ENCODE results near the gene TECPR2. TPM values are rescaled to one million over a fixed set of nuclear protein-coding genes. Genes with fewer than 3 reads are reported as not detected.

TECPR2 gene, protein sequence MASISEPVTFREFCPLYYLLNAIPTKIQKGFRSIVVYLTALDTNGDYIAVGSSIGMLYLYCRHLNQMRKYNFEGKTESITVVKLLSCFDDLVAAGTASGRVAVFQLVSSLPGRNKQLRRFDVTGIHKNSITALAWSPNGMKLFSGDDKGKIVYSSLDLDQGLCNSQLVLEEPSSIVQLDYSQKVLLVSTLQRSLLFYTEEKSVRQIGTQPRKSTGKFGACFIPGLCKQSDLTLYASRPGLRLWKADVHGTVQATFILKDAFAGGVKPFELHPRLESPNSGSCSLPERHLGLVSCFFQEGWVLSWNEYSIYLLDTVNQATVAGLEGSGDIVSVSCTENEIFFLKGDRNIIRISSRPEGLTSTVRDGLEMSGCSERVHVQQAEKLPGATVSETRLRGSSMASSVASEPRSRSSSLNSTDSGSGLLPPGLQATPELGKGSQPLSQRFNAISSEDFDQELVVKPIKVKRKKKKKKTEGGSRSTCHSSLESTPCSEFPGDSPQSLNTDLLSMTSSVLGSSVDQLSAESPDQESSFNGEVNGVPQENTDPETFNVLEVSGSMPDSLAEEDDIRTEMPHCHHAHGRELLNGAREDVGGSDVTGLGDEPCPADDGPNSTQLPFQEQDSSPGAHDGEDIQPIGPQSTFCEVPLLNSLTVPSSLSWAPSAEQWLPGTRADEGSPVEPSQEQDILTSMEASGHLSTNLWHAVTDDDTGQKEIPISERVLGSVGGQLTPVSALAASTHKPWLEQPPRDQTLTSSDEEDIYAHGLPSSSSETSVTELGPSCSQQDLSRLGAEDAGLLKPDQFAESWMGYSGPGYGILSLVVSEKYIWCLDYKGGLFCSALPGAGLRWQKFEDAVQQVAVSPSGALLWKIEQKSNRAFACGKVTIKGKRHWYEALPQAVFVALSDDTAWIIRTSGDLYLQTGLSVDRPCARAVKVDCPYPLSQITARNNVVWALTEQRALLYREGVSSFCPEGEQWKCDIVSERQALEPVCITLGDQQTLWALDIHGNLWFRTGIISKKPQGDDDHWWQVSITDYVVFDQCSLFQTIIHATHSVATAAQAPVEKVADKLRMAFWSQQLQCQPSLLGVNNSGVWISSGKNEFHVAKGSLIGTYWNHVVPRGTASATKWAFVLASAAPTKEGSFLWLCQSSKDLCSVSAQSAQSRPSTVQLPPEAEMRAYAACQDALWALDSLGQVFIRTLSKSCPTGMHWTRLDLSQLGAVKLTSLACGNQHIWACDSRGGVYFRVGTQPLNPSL (N-terminal part only)
- total RNA-seq (2014; rRNA removed; shearing (Covaris generic)), result 2.3 and 3.2 TPM in 2 replicates
- 1.9 and 2.4 TPM in 2 replicates for polyA plus RNA-seq (2014; cell fraction: nucleus; rRNA removed)

DNA sequence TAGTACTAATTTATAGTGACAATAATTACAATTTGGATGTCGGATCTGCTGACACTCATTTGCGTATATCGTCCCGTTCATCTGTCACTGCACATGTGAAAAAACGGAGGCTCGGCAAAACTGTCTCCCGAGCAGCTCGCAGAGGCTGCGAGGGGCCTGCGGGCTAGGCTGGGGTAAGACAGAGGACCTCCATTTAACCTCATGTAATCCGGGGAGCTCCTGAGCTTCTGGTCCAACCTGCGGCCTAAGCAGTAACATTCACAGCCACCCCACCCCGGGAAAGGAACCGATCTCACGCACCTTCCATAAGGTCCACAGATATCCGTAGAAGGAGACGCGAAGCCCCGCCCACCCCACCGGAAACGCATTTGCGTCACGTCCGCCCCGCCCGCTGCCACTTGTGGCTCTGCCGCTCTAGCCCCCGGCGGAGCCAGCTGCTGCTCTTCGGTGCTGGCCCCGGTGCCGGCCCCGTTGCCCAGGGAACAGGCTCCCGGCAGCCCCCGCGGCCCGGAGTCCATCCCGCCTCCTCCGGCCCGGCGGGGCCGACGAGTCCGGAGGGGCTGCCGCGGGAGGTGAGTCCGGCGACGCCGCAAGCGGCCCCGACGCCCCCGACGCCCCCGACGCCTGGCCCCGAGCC is at the start of gene TECPR2, which contains the start of gene CINP:
TECPR2 (plus strand) TSS at position 397 of the 637 bp plus-strand sequence. CDS start 13,781 bp downstream, outside the sequence.
CINP (minus strand) TSS at position 346 of the 637 bp plus-strand sequence; CDS start at position 307, 39 bp downstream.
- peak; percentile 93 for DNase-seq (ENCODE audit: extremely low read depth, low read depth)

DNA sequence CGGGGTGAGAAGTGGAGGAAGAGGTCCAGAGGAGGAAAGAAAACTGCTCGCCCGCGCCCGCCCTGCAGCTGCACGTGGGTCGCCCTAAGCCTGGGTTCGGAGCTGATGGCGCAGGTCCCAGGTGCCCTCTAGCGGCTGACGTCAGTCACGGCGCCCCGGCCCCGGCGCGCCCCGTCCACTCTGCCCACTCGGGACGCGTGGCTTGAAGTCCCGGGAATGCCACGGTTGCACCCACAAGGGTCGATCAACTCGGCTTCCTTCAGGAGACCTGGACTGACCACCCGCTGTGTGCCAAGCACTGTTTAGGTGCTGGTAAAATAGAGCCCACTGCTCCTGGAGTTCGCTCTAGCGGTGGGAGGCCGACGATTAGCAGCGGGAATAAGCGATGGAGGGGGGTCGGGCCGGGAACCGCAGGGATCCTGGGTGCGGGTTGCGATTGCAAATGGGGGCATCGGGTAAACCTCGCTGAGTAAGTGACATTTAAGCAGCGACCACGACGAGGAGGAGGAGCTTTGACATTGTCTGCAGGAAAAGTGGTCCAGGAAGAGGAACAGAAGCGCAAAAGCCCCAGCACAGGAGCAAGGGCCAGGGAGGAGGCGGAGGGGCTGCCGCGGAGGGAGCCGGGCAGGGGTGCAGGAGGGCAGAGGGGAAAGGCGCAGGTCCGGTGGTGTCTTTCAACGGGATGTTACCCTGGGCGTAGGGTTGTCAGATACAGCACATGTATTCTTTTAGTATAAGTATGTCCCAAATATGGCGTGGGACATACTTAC is 48.3 kb upstream of the TECPR2 start:
- DNase-seq (ENCODE audit: extremely low read depth, low read depth), result peak; percentile 82

DNA sequence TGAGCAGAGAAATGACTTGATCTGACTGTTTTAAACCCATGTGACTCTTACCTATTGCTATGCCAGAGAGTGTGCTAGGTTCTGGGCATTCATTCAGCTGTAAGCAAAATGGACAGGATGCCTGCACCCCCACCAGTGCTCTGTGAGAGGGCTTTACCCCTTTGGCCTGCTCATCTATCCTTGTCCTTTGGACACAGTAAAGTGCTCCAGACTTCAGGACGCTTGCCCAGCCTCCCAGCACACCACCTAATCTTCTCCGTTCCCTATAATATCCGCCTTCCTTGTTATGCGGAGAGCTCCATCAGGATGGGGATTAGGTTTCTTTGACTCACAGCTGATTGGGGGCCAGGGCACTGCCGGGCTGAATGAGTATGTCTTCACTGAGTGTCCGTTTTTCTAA is 47.6 kb upstream of the TECPR2 start:
- no peak for DNase-seq (ENCODE audit: extremely low read depth, low read depth)

DNA sequence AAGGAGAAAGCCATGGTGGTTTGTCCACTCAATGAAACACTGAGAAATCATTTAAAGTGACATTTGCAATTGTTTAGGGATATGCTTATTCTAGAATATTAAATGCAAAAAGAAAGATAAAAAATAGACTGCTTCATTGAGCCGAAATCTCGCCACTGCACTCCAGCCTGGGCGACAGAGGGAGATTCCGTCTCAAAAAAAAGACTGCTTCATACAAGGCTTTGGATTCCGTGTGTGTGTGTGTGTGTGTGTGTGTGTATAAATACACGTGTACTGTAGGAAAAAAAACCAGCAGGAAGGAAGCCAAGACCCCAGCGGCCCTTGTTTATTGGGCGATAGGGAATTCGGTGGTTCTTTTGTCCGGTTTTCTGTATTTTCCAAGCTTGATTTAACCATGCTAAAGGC is 46.4 kb upstream of the TECPR2 start:
- DNase-seq (ENCODE audit: extremely low read depth, low read depth), result no peak

DNA sequence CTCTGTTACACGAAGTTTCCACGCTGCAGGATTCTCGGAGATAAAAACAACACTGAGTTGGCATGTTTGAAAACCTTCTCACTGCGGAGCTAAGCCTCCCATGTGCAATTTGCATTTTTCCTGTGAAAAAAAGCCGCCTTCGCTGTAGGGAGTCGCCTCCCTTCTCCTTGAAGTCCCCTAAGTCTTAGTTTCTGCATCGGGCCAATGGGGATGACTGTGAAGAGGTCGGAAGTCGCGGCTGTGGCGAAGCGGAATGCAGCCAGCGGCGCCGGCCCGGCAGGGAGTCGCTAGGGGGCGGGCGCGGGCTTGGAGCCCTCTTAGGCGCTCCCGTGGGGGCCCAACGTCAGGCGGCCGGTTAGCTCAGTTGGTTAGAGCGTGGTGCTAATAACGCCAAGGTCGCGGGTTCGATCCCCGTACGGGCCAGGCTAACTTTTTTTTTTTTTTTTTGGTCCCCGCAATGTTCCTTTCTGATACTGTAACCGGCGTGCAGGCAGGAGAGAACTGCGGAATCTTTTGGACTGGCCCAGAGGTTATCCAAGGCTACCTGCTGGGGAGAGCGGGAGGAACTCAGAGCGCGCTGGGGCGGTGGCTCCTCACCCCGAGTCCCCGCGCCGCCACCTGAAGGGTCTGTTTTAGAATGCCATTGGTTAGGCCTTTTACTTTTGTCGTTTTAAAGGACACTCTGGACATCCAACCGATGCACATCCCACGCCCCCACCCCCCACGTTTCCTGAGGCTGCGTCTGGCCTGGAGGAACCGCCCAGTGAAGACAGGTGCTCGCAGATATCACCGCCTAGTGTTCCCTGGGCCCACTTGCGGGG is 45.8 kb upstream of the TECPR2 start:
- DNase-seq (ENCODE audit: extremely low read depth, low read depth), result peak; percentile 92

DNA sequence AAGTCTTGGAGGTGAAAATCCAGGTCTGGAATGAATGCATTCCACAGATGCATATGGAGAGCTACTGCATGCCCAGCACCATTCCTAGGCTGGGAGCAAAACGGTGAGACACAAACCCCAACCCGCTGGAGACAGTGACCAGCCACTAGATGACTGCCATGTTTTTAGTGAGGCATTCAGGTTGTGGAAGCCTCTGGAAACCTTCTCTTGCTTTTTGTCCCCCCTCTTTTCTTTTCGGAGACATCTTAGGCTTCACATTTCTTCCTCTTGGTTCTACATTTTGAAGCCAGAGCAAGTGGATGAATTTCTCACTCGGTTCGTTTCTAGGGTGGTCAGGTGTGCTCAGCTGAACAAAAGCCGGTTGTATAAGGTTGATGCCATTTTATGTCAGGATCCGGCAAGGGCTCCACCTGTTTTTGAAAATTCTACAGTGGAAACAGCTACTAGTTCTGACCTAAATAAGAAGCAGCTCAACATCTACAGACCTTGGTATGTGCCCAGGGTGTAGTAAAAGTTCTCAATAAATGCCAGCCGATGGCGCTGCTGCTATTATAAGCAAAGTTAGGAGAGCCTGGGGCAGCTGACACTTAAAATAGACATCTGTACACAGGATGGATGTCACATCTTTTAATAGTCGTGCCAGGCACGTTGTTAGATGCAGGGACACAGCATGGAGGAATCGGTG is 45.0 kb upstream of the TECPR2 start:
- DNase-seq (ENCODE audit: extremely low read depth, low read depth), result peak; percentile 64

DNA sequence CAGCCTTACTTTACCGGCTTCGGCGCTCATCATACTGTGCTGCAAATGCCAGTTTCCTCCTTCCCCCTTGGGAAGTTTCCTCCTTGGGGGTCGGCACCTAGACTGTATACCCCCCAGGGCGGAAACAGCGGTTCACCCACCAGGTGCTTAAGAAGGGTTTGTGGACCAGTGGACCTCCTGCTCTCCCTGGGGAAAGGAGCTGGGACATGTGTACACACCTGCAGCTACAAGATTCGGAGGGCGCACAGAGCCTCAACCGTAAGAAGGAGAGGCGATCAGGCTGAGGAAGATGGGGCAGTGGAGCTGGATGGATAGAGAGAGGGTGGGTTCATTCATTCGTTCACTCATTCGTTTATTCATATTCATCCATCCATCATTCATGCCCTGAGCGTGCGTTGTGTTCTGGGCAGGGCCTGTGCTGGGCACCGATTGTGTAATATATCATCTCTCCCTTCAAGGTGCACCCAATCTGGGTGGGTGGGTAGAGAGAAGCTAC is 43.9 kb upstream of the TECPR2 start:
- DNase-seq (ENCODE audit: extremely low read depth, low read depth), result no peak

DNA sequence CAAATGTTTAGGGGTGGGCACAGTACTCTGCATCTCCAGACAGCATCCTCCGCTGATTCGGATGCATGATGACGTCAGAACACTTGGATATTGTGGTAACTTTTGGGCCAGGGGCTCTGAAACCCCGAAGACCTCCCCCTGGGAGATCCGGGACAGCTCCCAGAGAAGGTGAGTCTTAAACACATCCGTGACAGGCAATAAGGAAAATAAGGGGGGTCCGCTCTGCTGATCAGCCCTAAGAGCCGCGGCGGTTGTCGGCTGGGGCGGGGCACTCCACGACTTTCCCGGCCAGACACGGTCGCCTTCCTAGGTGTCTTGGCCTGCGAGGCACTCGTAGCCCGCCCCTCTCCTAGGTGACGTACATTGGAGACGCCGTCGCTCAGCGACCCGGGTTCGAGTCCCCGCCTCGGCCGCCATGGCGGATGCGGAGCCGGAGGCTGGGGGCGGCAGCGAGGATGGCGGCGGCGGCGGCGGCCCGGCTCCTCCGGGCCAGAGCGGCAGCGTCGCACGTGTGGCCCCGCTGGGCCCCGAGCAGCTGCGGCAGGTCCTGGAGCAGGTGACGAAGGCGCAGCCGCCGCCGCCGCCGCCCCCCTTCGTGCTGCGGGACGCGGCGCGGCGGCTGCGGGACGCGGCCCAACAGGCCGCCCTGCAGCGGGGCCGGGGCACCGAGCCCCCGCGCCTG is 43.2 kb upstream of the TECPR2 start, which contains the start of gene ZNF839:
ZNF839 (plus strand) TSS at position 396 of the 682 bp plus-strand sequence; CDS start at position 416, 20 bp downstream.
- peak; percentile 90 for DNase-seq (ENCODE audit: extremely low read depth, low read depth)

DNA sequence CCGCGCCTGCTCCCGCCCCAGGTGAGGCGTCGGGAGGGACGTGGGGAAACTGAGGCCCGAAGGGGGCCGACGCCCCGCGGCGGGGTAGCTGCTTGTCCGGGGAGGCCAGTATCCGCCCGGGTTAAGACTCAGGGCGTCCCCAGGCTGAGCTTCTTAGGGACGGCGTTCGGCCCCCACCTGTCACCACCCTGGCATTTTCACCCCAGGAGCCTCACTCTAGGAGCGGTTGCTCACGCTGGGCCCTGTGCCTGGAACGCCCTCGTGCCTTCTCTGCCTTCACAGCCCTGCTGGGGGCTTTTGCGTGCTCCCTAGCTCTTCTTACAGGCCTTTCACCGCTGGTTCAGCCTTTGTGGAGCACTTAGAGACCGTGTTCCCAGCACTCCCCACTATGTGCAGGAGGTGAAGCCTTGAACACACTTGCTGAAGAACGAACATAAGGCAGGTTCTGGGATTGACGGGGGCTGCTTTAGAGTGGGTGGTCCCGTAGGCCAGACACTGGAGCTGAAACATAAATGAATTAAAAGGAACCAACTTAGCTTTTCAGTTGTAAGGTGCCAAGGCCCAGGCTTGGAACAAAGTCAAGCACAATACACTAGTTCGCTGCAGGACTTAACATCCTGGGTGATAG is 42.6 kb upstream of the TECPR2 start:
- no peak for DNase-seq (ENCODE audit: extremely low read depth, low read depth)

DNA sequence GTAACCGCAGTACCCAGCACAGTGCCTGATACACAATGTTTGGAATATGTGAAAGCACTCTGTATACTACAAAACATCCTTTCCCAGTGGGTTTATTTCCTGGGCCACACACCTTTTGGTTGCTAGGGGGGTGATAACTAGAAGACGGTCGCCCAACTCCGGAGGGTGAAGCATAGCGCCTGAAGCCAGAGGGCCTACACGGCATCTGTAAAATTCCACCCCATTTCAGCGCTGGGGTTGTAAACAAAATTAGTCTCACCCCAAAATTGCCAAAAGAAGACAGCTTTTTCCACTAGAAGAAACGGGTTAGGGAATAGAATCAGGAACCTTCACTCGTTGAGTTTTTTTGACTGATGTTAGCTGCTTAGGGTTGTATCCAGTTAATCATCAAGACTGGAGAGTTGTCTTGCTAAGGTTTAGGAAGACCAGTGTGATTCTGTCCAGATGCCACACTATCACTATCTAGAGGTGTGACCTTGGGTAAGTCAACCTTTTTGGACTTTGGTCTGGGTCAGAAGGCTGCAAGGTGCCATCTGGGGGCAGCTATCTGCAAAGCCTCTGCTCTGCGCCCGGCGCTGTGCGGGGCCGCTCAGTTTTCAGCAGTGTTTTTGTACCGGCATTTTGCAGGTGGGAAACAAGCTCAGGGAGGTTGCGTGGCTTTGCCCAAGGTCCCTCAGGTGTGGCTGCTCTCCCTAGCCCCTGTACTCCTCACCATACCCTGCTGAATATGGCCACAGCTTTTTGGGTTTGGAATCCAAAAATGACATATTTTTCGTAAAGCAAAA is 41.9 kb upstream of the TECPR2 start:
- DNase-seq (ENCODE audit: extremely low read depth, low read depth), result no peak

DNA sequence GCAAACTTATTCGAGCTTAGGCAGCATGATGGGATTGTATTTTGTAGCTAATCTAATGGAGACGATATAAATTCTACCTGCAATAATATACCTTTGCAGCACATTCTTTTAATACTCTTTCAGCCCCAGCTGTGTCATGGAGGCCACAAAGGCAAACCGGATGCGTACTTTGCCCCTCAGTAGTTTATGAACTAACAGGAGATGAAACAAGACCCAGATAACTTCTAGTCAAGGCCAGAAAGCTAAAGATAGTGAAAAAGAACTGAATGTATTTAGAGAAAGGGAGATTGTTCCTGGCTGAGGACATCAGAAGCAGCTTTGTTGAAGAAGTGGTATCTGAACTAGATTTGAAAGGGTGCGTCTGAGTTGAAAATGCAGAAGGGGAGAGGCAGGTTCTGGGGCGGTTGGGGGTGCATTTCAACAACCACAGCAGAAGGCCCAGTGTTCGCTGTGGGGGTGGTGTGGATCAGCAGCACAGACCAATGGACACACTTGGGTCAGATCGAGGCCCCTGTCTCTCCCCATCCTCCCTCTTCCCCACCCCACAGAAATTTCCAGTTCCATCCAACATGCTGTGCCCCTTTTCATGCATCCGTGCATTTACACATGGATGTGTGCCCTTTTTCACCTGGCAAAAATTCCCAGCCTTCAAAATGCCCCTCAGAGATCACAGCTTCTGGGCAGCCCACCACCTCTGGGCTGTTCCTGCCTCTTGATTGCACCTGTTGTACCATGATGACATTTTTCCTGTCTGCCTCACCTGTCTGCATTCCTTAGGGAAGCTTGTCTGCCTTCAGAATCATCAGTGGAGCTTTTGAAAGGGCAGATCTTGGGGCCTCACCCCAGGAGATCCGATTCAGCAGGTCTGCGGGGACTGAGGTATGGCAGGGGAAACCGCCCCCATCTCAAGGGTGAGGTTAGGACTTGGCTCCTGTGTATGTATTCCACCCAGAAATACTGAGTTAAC is 41.0 kb upstream of the TECPR2 start:
- no peak for DNase-seq (ENCODE audit: extremely low read depth, low read depth)

DNA sequence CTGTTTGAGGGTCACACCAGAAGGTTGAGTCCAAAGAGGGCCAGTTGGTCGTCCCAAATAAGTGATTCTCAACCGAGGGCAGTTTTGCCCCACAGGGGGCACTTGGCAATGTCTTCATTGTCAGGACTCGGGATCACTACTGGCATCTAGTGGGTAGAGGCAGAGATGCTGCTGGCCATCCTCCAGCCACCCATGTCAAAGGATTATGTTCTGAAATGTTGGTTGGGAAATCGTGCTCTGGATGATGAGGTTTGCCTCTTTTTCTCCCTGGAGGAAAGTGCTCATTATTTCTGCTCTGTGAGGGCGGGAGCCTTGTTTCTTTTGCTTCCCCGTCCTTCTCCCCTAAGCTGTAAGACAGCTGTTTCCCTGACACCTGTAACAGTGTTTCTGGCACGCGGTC is 39.6 kb upstream of the TECPR2 start:
- DNase-seq (ENCODE audit: extremely low read depth, low read depth), result peak; percentile 80

DNA sequence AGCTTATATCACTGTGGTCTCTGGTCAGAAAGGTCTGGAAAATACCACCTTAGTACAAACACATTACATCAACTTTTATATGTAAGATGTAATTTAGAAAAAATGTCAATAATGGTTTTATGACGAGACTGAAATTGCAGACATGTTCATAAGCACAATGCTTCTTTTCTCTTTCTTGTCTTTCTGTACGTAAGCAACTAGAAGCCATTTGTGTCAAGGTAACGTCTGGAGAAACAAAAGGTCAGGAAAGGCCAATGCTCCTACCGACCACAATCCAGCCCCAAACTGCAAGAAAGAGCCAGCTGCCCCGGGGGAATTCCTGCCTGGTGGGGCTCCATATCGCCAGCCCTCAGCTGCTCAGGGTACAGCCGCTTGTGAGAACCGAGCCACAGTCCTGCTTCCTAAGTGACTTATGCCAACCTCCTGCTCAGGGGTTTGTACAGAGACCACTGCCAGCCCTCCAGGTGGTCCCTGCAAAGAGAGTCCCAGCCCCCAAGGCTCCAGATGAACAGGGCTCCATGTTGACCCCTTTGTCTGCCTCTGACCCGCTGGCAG is 36.9 kb upstream of the TECPR2 start:
- no peak for DNase-seq (ENCODE audit: extremely low read depth, low read depth)

DNA sequence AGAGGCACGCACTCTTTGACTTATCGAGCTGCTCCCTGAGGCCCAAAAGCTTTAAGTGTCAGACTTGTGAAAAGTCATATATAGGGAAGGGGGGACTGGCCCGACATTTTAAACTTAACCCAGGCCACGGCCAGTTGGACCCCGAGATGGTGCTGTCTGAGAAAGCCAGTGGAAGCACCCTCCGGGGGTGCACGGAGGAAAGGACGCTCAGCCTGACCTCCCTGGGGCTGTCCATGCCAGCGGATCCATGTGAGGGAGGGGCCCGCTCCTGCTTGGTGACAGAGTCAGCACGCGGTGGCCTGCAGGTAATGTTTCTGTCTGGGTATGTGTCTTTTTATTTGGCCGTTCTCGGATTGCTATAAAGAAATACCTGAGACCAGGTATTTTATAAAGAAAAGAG is 36.2 kb upstream of the TECPR2 start:
- no peak for DNase-seq (ENCODE audit: extremely low read depth, low read depth)

All from NCI-H460 (cell line).